ENCODE measurements around the gene NACC2.

GRCh38 chr9:136117291-136117915 is 22.3 kb upstream of the NACC2 start:
- TF ChIP-seq POLR2A (IDR thresholded peaks at IDR 0.05; ENCODE audit: low read depth, low read length) (no peak), HDGF (IDR thresholded peaks at IDR 0.05) (peak; percentile 72; the same call in 1 of the 2 replicates), IKZF1 (conservative IDR thresholded peaks at IDR 0.05) (no peak), ZNF207 (IDR thresholded peaks at IDR 0.05; ENCODE audit: borderline replicate concordance) (no peak), GABPA (IDR thresholded peaks at IDR 0.05; ENCODE audit: low read depth) (no peak)

Measured in GM12878 (cell line).